RWPE1 (cell line): ENCODE measurements around the gene TRAPPC1.
"Not testable (repeated sequence)": the region's sequence is repeated elsewhere in the genome, so short reads cannot be mapped to it uniquely, and the experiment has no call there.

Experiments used
- CTCF ChIA-PET: fragments of 350-600 bp; sonication (Branson Sonifier 250); formaldehyde crosslinking; extraction: SDS; loops from one replicate; lab custom pipeline; 2021; lab: Yijun Ruan, JAX
- POLR2A ChIA-PET: fragments of 400-600 bp; formaldehyde crosslinking; extraction: SDS; loops from one replicate; lab custom pipeline; 2020; ENCODE audit warnings: antibody characterized with exemption; ENCODE audit not compliant: low non-redundant PET; lab: Yijun Ruan, JAX
- DNase-seq: peaks from one replicate; pipeline ENCODE4 v3.0.0; 2012; ENCODE audit warnings: low spot score
- H3K27ac ChIP-seq: fragments of 450-650 bp; 2 replicates; pipeline ENCODE4 v1.5.1; 2017
- TF ChIP-seq, protein P1 (sequence below): fragments of 450-650 bp; conservative IDR thresholded peaks from 2 replicates; pipeline ENCODE4 v1.5.1; 2017; ENCODE audit warnings: low read depth, mild to moderate bottlenecking

Gene TRAPPC1

DNA sequence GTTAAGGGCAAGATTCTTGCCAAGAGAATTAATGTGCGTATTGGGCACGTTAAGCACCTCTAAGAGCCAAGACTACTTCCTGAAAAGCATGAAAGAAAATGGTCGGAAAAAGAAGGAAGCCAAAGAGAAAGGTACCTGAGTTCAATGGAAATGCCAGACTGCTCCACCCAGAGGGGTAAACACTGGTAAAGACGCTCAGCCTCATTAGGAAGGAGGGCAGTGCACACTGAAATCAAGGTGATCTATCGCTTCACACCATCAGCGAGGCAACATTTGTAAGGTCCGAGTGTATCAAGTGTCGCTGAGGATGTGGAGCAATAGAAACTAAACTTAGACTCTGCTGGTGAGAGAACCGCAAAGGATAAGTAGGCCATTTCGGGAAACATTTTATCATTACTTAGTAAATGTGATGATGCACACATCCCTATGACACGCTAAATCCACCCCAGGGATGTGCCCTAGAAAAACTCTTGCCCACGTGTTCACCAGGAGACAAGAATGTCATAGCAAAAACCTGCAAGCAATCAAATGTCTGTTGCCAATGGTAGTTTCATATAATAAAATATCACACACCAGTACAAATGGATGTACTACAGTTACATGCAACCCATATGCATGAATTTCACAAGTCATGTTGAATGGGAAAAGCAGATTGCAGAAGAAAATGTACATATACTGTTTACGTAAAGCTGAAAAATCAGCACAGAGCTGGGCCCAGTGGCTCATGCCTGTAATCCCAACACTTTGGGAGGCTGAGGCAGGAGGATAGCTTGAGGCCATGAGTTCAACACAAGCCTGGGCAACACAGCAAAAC, 23.9 kb upstream of the TRAPPC1 start:
- CTCF ChIA-PET: interaction anchor here (0.6 kb wide), 1 partner anchor 35 kb away, joined by 5 read pairs; no protein-coding TSS in a partner anchor
- DNase-seq: no peak
- H3K27ac ChIP-seq: no peak overlapping the region
- TF ChIP-seq, protein P1, sequence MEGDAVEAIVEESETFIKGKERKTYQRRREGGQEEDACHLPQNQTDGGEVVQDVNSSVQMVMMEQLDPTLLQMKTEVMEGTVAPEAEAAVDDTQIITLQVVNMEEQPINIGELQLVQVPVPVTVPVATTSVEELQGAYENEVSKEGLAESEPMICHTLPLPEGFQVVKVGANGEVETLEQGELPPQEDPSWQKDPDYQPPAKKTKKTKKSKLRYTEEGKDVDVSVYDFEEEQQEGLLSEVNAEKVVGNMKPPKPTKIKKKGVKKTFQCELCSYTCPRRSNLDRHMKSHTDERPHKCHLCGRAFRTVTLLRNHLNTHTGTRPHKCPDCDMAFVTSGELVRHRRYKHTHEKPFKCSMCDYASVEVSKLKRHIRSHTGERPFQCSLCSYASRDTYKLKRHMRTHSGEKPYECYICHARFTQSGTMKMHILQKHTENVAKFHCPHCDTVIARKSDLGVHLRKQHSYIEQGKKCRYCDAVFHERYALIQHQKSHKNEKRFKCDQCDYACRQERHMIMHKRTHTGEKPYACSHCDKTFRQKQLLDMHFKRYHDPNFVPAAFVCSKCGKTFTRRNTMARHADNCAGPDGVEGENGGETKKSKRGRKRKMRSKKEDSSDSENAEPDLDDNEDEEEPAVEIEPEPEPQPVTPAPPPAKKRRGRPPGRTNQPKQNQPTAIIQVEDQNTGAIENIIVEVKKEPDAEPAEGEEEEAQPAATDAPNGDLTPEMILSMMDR: no peak
- POLR2A ChIA-PET: no interaction called here

DNA sequence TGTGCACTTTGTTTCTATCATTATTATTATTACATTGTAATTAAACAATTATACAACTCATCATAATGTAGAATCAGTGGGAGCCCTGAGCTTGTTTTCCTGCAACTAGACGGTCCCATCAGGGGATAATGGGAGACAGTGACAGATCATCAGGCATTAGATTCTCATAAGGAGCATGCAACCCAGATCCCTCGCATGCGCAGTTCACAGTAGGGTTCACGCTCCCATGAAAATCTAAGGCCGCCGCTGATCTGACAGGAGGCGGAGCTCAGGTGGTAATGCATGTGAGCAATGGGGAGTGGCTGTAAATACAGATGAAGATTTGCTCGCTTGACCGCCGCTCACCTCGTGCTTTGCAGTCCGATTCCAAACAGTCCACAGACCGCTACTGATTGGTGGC, 21.5 kb upstream of the TRAPPC1 start:
- POLR2A ChIA-PET, DNase-seq, H3K27ac ChIP-seq: not testable (repeated sequence)
- CTCF ChIA-PET: interaction anchor here (0.6 to 1.2 kb wide), 3 partner anchors 37 to 104 kb away, joined by 3 to 5 read pairs (median 5); no protein-coding TSS in a partner anchor

DNA sequence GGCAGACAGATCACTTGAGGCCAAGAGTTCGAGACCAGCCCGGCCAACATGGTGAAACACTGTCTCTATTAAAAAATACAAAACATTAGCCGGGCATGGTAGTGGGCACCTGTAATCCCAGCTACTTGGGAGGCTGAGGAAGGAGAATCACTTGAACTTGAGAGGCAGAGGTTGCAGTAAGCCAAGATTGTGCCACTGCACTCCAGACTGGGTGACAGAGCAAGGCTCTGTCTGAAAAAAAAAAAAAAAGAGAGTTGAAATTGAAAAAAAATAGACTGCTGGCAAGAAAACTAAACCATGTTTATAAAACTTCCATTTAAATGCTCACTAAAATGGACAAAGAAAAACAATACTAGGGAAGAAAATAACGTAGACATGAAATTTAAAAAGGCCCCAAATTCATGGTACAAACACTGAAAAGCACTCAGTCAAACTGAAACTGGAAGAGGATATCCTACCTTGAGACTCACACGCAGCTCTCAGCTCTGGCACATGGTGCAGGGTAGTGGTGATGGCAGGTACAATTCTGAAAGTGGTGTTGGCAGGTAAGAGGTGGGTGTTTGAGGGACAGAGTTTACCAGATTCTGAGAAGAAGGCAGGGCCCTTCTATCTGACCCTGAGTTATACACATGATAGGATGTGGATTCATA, 19.5 kb upstream of the TRAPPC1 start:
- no peak for DNase-seq
- ChIA-PET POLR2A (no interaction called here), CTCF (no interaction called here)
- H3K27ac ChIP-seq: no peak overlapping the region
- TF ChIP-seq, protein P1: no peak

DNA sequence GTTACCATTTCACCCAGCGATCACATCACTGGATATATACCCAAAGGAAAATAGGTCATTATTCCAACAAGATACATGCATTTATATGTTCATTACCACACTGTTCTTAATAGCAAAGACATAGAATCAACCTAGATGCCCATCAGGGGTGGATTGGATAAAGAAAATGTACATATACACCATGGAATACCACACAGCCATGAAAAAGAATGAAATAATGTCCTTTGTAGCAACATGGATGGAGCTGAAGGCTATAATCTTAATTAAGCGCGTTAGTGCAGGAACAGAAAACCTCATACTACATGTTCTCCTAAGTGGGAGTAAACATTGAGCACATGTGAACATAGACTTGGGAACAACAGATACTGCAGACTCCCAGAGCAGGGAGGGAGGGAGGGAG, 18.8 kb upstream of the TRAPPC1 start:
- DNase-seq: no peak
- CTCF ChIA-PET: no interaction called here
- POLR2A ChIA-PET: no interaction called here
- TF ChIP-seq, protein P1: no peak
- H3K27ac ChIP-seq: no peak overlapping the region

DNA sequence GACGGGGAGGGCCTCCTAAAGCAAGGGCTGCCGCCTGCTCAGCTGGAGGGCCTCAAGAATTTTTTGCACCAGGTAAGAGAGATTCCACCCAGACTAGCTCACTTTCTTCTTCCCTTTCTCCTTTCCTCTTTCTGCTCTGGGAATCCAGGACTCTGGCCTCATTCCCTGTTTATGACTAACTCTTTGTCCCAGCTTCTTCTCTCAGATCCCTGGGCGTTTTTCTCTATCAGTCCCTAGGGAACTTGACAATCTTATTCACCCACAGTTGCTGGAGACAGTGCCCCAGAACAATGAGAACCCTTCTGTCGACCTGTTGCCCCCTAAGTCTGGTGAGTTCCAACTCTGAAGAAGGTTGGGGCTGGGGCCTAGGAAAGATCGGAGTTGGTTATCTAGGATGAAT, 15.9 kb upstream of the TRAPPC1 start:
- no peak for DNase-seq
- TF ChIP-seq, protein P1: no peak
- no peak overlapping the region for H3K27ac ChIP-seq
- CTCF ChIA-PET: interaction anchor here (0.7 to 1.2 kb wide), 4 partner anchors 12 to 1077 kb away, joined by 3 to 5 read pairs (median 4); no protein-coding TSS in a partner anchor
- POLR2A ChIA-PET: no interaction called here

DNA sequence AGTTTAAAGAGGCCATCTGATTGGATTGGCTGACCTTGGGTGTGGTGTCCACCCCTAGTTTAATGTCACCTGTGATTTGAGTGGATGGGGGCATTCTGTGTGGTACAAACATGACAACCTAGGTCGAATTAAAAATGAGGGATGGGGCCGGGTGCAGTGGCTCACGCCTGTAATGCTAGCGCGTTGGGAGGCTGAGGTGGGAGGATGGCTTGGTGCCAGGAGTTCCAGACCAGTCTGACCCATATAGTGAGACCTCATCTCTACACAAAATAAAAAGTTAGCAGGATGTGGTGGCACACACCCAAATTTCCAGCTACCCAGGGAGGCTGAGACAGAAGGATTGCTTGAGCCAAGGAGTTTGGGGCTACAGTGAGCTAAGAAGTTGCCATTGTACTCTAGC, 14.7 kb upstream of the TRAPPC1 start:
- H3K27ac ChIP-seq: no peak overlapping the region
- no peak for DNase-seq
- POLR2A ChIA-PET: interaction anchor here (0.6 kb wide), 1 partner anchor 12 kb away, joined by 4 read pairs; no protein-coding TSS in a partner anchor
- TF ChIP-seq, protein P1: no peak
- CTCF ChIA-PET: no interaction called here
